Smooth muscle cell (in vitro differentiated cells): ENCODE results near the gene PDK1. TPM values are rescaled to one million over a fixed set of nuclear protein-coding genes. Genes with fewer than 3 reads are reported as not detected.

Experiments
- DNase-seq: peaks from one replicate; lab custom pipeline; 2025; ENCODE audit not compliant: unreplicated experiment; lab: John Stamatoyannopoulos, UW
- H2AFZ ChIP-seq: fragments of 200-600 bp; sonication (generic); 2 replicates; pipeline ENCODE4 v1.6.0; 2016; ENCODE audit warnings: antibody characterized with exemption, low read depth, mild to moderate bottlenecking
- H3F3A ChIP-seq: fragments of 200-600 bp; sonication (generic); 2 replicates; pipeline ENCODE4 v1.6.0; 2017; ENCODE audit warnings: antibody characterized with exemption, low read depth
- H3K27ac ChIP-seq: fragments of 200-600 bp; sonication (generic); 2 replicates; pipeline ENCODE4 v1.5.1; 2016; ENCODE audit warnings: low read depth, mild to moderate bottlenecking
- H3K27me3 ChIP-seq: fragments of 200-600 bp; sonication (generic); 2 replicates; pipeline ENCODE4 v1.6.1; 2016; ENCODE audit warnings: low read depth, mild to moderate bottlenecking
- H3K36me3 ChIP-seq: fragments of 200-600 bp; sonication (generic); 2 replicates; pipeline ENCODE4 v1.5.1; 2016; ENCODE audit warnings: low read depth
- H3K4me1 ChIP-seq: fragments of 200-600 bp; sonication (generic); 2 replicates; pipeline ENCODE4 v1.5.1; 2016; ENCODE audit warnings: low read depth
- H3K4me2 ChIP-seq: fragments of 200-600 bp; sonication (generic); 2 replicates; pipeline ENCODE4 v1.6.0; 2016; ENCODE audit warnings: mild to moderate bottlenecking
- H3K4me3 ChIP-seq: fragments of 200-600 bp; sonication (generic); 2 replicates; pipeline ENCODE4 v1.5.1; 2016; ENCODE audit warnings: mild to moderate bottlenecking
- H3K79me2 ChIP-seq: fragments of 200-600 bp; sonication (generic); 2 replicates; pipeline ENCODE4 v1.6.0; 2016; ENCODE audit warnings: low read depth, mild to moderate bottlenecking
- H3K9ac ChIP-seq: fragments of 200-600 bp; sonication (generic); 2 replicates; pipeline ENCODE4 v1.6.0; 2016; ENCODE audit warnings: low read depth
- H3K9me3 ChIP-seq: fragments of 200-600 bp; sonication (generic); replicated peaks from 2 replicates; pipeline ENCODE4 v1.5.1; 2016; ENCODE audit warnings: low read depth
- H4K20me1 ChIP-seq: fragments of 200-600 bp; sonication (generic); 2 replicates; pipeline ENCODE4 v1.6.0; 2016; ENCODE audit warnings: low read depth
- WGBS: methylation state at CpG from one replicate; pipeline ENCODE4 v1.1.7; 2016; ENCODE audit warnings: low lambda C conversion rate; 5-methylcytosine and 5-hydroxymethylcytosine counted together
- polyA plus RNA-seq: library from polyadenylated mRNA; unstranded; fragments of >200 nt; fragmentation: Nextera tagmentation; extraction: Ambion mirVana; gene quantifications from 2 replicates; pipeline ENCODE4 v1.2.1, GENCODE V29; 2016
- total RNA-seq: library from RNA; depleted of rRNA; stranded (reverse); fragments of >200 nt; gene quantifications from 2 replicates; pipeline ENCODE4 v1.2.3, GENCODE V29; 2014
- TF ChIP-seq, protein P1 (sequence below): fragments of 200-600 bp; sonication (generic); IDR thresholded peaks from 2 replicates; pipeline ENCODE4 v1.5.1; 2017; ENCODE audit warnings: borderline replicate concordance, mild to moderate bottlenecking, antibody characterized with exemption; ENCODE audit not compliant: insufficient read depth, poor library complexity, severe bottlenecking

The PDK1 gene
- total and polyA plus RNA-seq, 2 experiments from 2014 or later: 18.0 to 33.9 TPM

DNA sequence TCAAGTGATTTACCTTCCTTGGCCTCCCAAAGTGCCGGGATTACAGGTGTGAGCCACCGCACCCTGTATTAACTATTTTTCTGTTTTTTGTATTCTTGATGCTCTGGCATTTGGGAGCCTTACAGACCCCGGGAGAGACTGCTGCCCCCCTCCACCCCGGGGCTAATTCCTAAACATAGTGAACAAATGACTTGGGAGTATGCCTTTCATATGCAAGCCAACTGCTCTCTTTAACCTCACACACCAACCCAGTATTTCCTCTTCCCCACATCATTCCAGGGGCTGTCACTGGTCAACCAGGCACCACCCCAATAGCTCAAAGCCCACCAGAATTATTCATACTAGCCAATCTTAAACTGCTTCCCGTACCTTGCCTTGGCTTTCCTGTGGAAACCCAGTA lies 79.7 kb downstream of the PDK1 start:
- no peaks in the 10 kb centered on the region for H3K9me3 ChIP-seq
- no peak overlapping the region for H2AFZ ChIP-seq
- no peaks in the 10 kb centered on the region for H3K27me3 ChIP-seq
- H3K4me1 ChIP-seq: no peaks in the 10 kb centered on the region
- H3K4me3 ChIP-seq: no peak overlapping the region
- H3F3A ChIP-seq: no peaks in the 10 kb centered on the region
- no peak overlapping the region for H3K27ac ChIP-seq
- DNase-seq: no peak
- TF ChIP-seq, protein P1, sequence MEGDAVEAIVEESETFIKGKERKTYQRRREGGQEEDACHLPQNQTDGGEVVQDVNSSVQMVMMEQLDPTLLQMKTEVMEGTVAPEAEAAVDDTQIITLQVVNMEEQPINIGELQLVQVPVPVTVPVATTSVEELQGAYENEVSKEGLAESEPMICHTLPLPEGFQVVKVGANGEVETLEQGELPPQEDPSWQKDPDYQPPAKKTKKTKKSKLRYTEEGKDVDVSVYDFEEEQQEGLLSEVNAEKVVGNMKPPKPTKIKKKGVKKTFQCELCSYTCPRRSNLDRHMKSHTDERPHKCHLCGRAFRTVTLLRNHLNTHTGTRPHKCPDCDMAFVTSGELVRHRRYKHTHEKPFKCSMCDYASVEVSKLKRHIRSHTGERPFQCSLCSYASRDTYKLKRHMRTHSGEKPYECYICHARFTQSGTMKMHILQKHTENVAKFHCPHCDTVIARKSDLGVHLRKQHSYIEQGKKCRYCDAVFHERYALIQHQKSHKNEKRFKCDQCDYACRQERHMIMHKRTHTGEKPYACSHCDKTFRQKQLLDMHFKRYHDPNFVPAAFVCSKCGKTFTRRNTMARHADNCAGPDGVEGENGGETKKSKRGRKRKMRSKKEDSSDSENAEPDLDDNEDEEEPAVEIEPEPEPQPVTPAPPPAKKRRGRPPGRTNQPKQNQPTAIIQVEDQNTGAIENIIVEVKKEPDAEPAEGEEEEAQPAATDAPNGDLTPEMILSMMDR: no peak
- no peak overlapping the region for H3K4me2 ChIP-seq
- H3K79me2 ChIP-seq: no peaks in the 10 kb centered on the region
- no peaks in the 10 kb centered on the region for H3K36me3 ChIP-seq
- 91% methylated on average over 5 of the region's 5 CpGs for WGBS
- no peaks in the 10 kb centered on the region for H4K20me1 ChIP-seq
- H3K9ac ChIP-seq: no peak overlapping the region

DNA sequence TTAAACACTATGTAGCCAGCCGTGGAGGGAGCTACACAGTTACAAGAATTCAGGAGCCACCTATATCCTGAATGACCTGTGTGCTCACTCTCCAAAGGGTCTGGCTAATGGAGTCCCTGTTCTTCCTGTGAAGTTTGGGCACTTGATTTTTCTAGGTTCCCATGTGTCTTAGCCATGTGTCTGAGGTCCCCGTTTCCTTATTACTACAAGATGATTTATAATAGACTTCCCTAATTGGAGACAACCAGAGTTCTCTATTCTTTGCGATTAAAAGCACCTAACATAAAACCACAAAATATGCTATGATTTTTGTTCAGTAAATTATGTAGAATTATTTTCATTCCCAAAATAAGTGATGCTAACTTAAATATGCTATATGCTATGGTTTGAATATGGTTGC lies 83.4 kb downstream of the PDK1 start:
- no peak for DNase-seq
- Histone ChIP-seq H3K4me1 (no peaks in the 10 kb centered on the region), H3K9ac (peak overlapping the region; percentile 15), H3K27ac (peak overlapping the region; percentile 60), H3K79me2 (no peaks in the 10 kb centered on the region), H3K27me3 (no peaks in the 10 kb centered on the region), H3K36me3 (no peaks in the 10 kb centered on the region), H3K4me3 (no peak overlapping the region), H4K20me1 (no peaks in the 10 kb centered on the region), H3F3A (no peaks in the 10 kb centered on the region), H2AFZ (no peak overlapping the region), H3K4me2 (no peak overlapping the region), H3K9me3 (no peaks in the 10 kb centered on the region)
- TF ChIP-seq, protein P1: no peak
- 87% methylated on average over 3 of the region's 3 CpGs for WGBS

GRCh38 chr2:172639823-172640222 lies 83.9 kb downstream of the PDK1 start:
- H3K79me2 ChIP-seq: no peaks in the 10 kb centered on the region
- TF ChIP-seq, protein P1: no peak
- H3K4me1 ChIP-seq: no peaks in the 10 kb centered on the region
- H3K36me3 ChIP-seq: no peaks in the 10 kb centered on the region
- no peaks in the 10 kb centered on the region for H3K27me3 ChIP-seq
- H3F3A ChIP-seq: no peaks in the 10 kb centered on the region
- H3K9ac ChIP-seq: no peak overlapping the region
- 40% methylated on average over 2 of the region's 2 CpGs for WGBS
- DNase-seq: no peak
- no peak overlapping the region for H2AFZ ChIP-seq
- H4K20me1 ChIP-seq: no peaks in the 10 kb centered on the region
- no peak overlapping the region for H3K4me3 ChIP-seq
- no peak overlapping the region for H3K4me2 ChIP-seq
- peak overlapping the region; percentile 60 for H3K27ac ChIP-seq
- H3K9me3 ChIP-seq: no peaks in the 10 kb centered on the region

DNA sequence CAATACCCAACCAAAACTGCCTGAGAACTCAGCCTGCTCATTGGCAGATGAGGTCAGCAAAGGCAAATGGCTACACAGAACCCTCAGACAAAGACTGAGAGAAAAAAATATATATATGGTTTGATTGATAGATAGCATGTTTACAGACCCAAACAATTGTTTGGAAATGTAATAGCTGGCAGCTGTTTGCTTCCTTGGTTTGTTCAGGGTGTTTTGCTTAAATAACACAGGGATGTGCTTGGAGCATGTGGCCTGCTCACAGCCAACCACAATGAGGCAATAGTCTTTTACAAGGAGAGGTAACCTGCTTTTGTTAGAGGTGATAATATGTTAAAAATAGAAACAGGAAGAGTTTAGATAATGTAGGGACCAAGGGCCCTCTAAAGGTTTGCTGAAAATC lies 84.5 kb downstream of the PDK1 start:
- Histone ChIP-seq H3F3A (no peaks in the 10 kb centered on the region), H3K27me3 (no peaks in the 10 kb centered on the region), H3K4me1 (no peaks in the 10 kb centered on the region), H3K27ac (peak overlapping the region; percentile 60), H3K9me3 (no peaks in the 10 kb centered on the region), H3K36me3 (no peaks in the 10 kb centered on the region), H3K9ac (peak overlapping the region; percentile 24), H3K4me2 (no peak overlapping the region), H4K20me1 (no peaks in the 10 kb centered on the region), H2AFZ (no peak overlapping the region), H3K79me2 (no peaks in the 10 kb centered on the region), H3K4me3 (no peak overlapping the region)
- TF ChIP-seq, protein P1: no peak
- no peak for DNase-seq
